ENCODE data around the gene ATF7IP.

GRCh38 chr12:14327711-14328110 lies 37.8 kb upstream of the ATF7IP start:
- TF ChIP-seq CTCF (IDR thresholded peaks at IDR 0.05) (no peak), POLR2A (IDR thresholded peaks at IDR 0.05) (no peak)
